ENCODE results near the gene CAMK2G. TPM values are rescaled to one million over a fixed set of nuclear protein-coding genes. Genes with fewer than 3 reads are reported as not detected.

CAMK2G gene
- total RNA-seq, 1 donor from 2014 or later: 20.8 TPM

- Mint-ChIP-seq H3K9me3 (ENCODE audit: low read depth) (no peaks in the 10 kb centered on the region), H3K4me1 (ENCODE audit: low read depth) (no peaks in the 10 kb centered on the region), H3K4me3 (ENCODE audit: low read depth) (no peak overlapping the region), H3K27ac (no peak overlapping the region), H3K36me3 (ENCODE audit: insufficient read depth) (peaks cover 16% of the 10 kb centered on the region), H3K27me3 (no peaks in the 10 kb centered on the region)
- no peak for TF ChIP-seq CTCF (IDR thresholded peaks at IDR 0.05; ENCODE audit: unreplicated experiment)
- no peak for DNase-seq (ENCODE audit: low spot score, unreplicated experiment)
These were observed 32.6 kb downstream of the CAMK2G start for GRCh38 chr10:73841526-73842285.

GRCh38 chr10:73841061-73841421 lies 33.3 kb downstream of the CAMK2G start:
- Mint-ChIP-seq H3K4me1 (ENCODE audit: low read depth) (no peaks in the 10 kb centered on the region), H3K27me3 (no peaks in the 10 kb centered on the region), H3K36me3 (ENCODE audit: insufficient read depth) (peaks cover 15% of the 10 kb centered on the region), H3K27ac (no peak overlapping the region), H3K4me3 (ENCODE audit: low read depth) (no peak overlapping the region), H3K9me3 (ENCODE audit: low read depth) (no peaks in the 10 kb centered on the region)
- no peak for DNase-seq (ENCODE audit: low spot score, unreplicated experiment)
- no peak for TF ChIP-seq CTCF (IDR thresholded peaks at IDR 0.05; ENCODE audit: unreplicated experiment)

- Mint-ChIP-seq H3K9me3 (ENCODE audit: low read depth) (no peaks in the 10 kb centered on the region), H3K27ac (no peak overlapping the region), H3K27me3 (no peaks in the 10 kb centered on the region), H3K36me3 (ENCODE audit: insufficient read depth) (peaks cover 13% of the 10 kb centered on the region), H3K4me1 (ENCODE audit: low read depth) (no peaks in the 10 kb centered on the region), H3K4me3 (ENCODE audit: low read depth) (no peak overlapping the region)
- no peak for DNase-seq (ENCODE audit: low spot score, unreplicated experiment)
- no peak for TF ChIP-seq CTCF (IDR thresholded peaks at IDR 0.05; ENCODE audit: unreplicated experiment)
These were observed 33.8 kb downstream of the CAMK2G start for GRCh38 chr10:73840403-73841060.

GRCh38 chr10:73840056-73840402 lies 34.3 kb downstream of the CAMK2G start:
- no peak for DNase-seq (ENCODE audit: low spot score, unreplicated experiment)
- no peaks in the 10 kb centered on the region for H3K27me3 Mint-ChIP-seq
- TF ChIP-seq CTCF (IDR thresholded peaks at IDR 0.05; ENCODE audit: unreplicated experiment): no peak
- peaks cover 12% of the 10 kb centered on the region for H3K36me3 Mint-ChIP-seq (ENCODE audit: insufficient read depth)
- no peaks in the 10 kb centered on the region for H3K4me1 Mint-ChIP-seq (ENCODE audit: low read depth)
- H3K27ac Mint-ChIP-seq: no peak overlapping the region
- H3K9me3 Mint-ChIP-seq (ENCODE audit: low read depth): no peaks in the 10 kb centered on the region
- no peak overlapping the region for H3K4me3 Mint-ChIP-seq (ENCODE audit: low read depth)

- TF ChIP-seq CTCF (IDR thresholded peaks at IDR 0.05; ENCODE audit: unreplicated experiment): no peak
- Mint-ChIP-seq H3K27me3 (no peaks in the 10 kb centered on the region), H3K4me3 (ENCODE audit: low read depth) (no peak overlapping the region), H3K36me3 (ENCODE audit: insufficient read depth) (peaks cover 8% of the 10 kb centered on the region), H3K9me3 (ENCODE audit: low read depth) (no peaks in the 10 kb centered on the region), H3K27ac (no peak overlapping the region), H3K4me1 (ENCODE audit: low read depth) (no peaks in the 10 kb centered on the region)
- DNase-seq (ENCODE audit: low spot score, unreplicated experiment): no peak
These were observed 34.9 kb downstream of the CAMK2G start for GRCh38 chr10:73839276-73839966.

Measured in progenitor cell of endocrine pancreas (in vitro differentiated cells).